Liver (tissue), 9 donors: ENCODE data around the gene UBXN4. TPM values are rescaled to one million over a fixed set of nuclear protein-coding genes. Genes with fewer than 3 reads are reported as not detected.

Experiments
- DNase-seq: peaks from one replicate; pipeline ENCODE4 v3.0.0-alpha.2; 2017; ENCODE audit warnings: low spot score
- H3K27ac ChIP-seq, 2 donors: one replicate each; pipeline ENCODE4 v1.7.0; 2013; ENCODE audit warnings: inconsistent platforms in 2 of 2, low read length in 2 of 2, control low read depth in 1 of 2, low read depth in 1 of 2, mild to moderate bottlenecking in 1 of 2
- H3K27me3 ChIP-seq, 4 donors: one replicate each; pipeline versions ENCODE4 v1.6.1 to v1.7.0; 2013; ENCODE audit warnings: low read length in 3 of 4, inconsistent platforms in 1 of 4, mild to moderate bottlenecking in 1 of 4, moderate library complexity in 1 of 4; ENCODE audit not compliant: control insufficient read depth in 4 of 4, insufficient read depth in 4 of 4
- H3K36me3 ChIP-seq, 4 donors: one replicate each; pipeline versions ENCODE4 v1.6.1 to v1.7.0; 2013; ENCODE audit warnings: low read length in 3 of 4, mild to moderate bottlenecking in 3 of 4, low read depth in 1 of 4, moderate library complexity in 1 of 4; ENCODE audit not compliant: control insufficient read depth in 4 of 4, insufficient read depth in 3 of 4
- H3K4me1 ChIP-seq, 4 donors: one replicate each; pipeline versions ENCODE4 v1.6.1 to v1.7.0; 2013; ENCODE audit warnings: low read length in 3 of 4, mild to moderate bottlenecking in 3 of 4, moderate library complexity in 1 of 4; ENCODE audit not compliant: control insufficient read depth in 4 of 4, insufficient read depth in 4 of 4
- H3K4me3 ChIP-seq, 3 donors: one replicate each; pipeline versions ENCODE4 v1.6.1 to v1.7.0; 2013; ENCODE audit warnings: low read length in 3 of 3, control low read depth in 1 of 3, low read depth in 1 of 3, mild to moderate bottlenecking in 1 of 3
- H3K9ac ChIP-seq, 2 donors: one replicate each; pipeline ENCODE4 v1.7.0; 2013; ENCODE audit warnings: low read length in 2 of 2, mild to moderate bottlenecking in 2 of 2, moderate library complexity in 2 of 2, control low read depth in 1 of 2, low read depth in 1 of 2
- H3K9me3 ChIP-seq, 4 donors: one replicate each; pipeline versions ENCODE4 v1.6.1 to v1.7.0; 2013; ENCODE audit warnings: low read length in 3 of 4; ENCODE audit not compliant: control insufficient read depth in 4 of 4
- ATF3 ChIP-seq: IDR thresholded peaks from 2 replicates; pipeline ENCODE4 v1.6.1; 2016; ENCODE audit warnings: antibody characterized with exemption
- CTCF ChIP-seq: fragments of 150-350 bp; IDR thresholded peaks from 2 replicates; pipeline ENCODE4 v1.5.1; 2017; ENCODE audit warnings: improper control_type of control experiment, low read depth, low read length; ENCODE audit not compliant: missing input control
- FOXA1 ChIP-seq: IDR thresholded peaks from 2 replicates; pipeline ENCODE4 v1.6.1; 2016; ENCODE audit warnings: antibody characterized with exemption
- GABPA ChIP-seq, 2 donors: IDR thresholded peaks in 1 of 2; conservative IDR thresholded peaks in 1 of 2; 2 replicates each; pipeline ENCODE4 v1.6.1; 2016; ENCODE audit warnings: antibody characterized with exemption in 2 of 2, mild to moderate bottlenecking in 1 of 2, moderate library complexity in 1 of 2
- HNF4A ChIP-seq, 2 donors: conservative IDR thresholded peaks; 2 replicates each; pipeline ENCODE4 v1.6.1; 2016; ENCODE audit warnings: antibody characterized with exemption in 2 of 2, mild to moderate bottlenecking in 2 of 2
- JUND ChIP-seq, 2 donors: IDR thresholded peaks; 2 replicates each; pipeline ENCODE4 v1.6.1; 2016; ENCODE audit warnings: antibody characterized with exemption in 2 of 2
- MAX ChIP-seq: IDR thresholded peaks from 2 replicates; pipeline ENCODE4 v1.6.1; 2016; ENCODE audit warnings: antibody characterized with exemption
- RAD21 ChIP-seq, 2 donors: IDR thresholded peaks; 2 replicates each; pipeline ENCODE4 v1.6.1; 2016; ENCODE audit warnings: antibody characterized with exemption in 2 of 2, mild to moderate bottlenecking in 2 of 2
- REST ChIP-seq: IDR thresholded peaks from 2 replicates; pipeline ENCODE4 v1.6.1; 2016; ENCODE audit warnings: antibody characterized with exemption, mild to moderate bottlenecking
- RXRA ChIP-seq, 2 donors: IDR thresholded peaks; 2 replicates each; pipeline ENCODE4 v1.6.1; 2017 to 2018; ENCODE audit warnings: antibody characterized with exemption in 2 of 2, mild to moderate bottlenecking in 1 of 2
- SP1 ChIP-seq: IDR thresholded peaks from 2 replicates; pipeline ENCODE4 v1.6.1; 2018; ENCODE audit warnings: antibody characterized with exemption, mild to moderate bottlenecking
- TAF1 ChIP-seq: conservative IDR thresholded peaks from 2 replicates; pipeline ENCODE4 v1.6.1; 2016; ENCODE audit warnings: antibody characterized with exemption, mild to moderate bottlenecking
- YY1 ChIP-seq: IDR thresholded peaks from 2 replicates; pipeline ENCODE4 v1.6.1; 2016; ENCODE audit warnings: antibody characterized with exemption, mild to moderate bottlenecking
- WGBS: extraction: QIAGEN DNeasy Blood & Tissue Kit; methylation state at CpG from one replicate; pipeline ENCODE4 v1.1.7; 2013; 5-methylcytosine and 5-hydroxymethylcytosine counted together
- polyA plus RNA-seq, 2 donors: library from polyadenylated mRNA; stranded (reverse) in 1 of 2; unstranded in 1 of 2; fragments of 200-250 nt in 1 of 2; fragments of >200 nt in 1 of 2; fragmentation: Nextera tagmentation in 1 of 2; extraction: Ambion mirVana in 1 of 2; gene quantifications; one replicate each; pipeline versions ENCODE4 v1.2.1 to v1.2.3, GENCODE V29; 2013 to 2015
- total RNA-seq, 2 donors: library from RNA; depleted of rRNA; stranded (reverse); fragments of >200 nt; gene quantifications; one replicate each; pipeline ENCODE4 v1.2.3, GENCODE V29; 2014
- TF ChIP-seq, protein P1 (sequence below): IDR thresholded peaks from 2 replicates; pipeline ENCODE4 v1.6.1; 2016; ENCODE audit warnings: antibody characterized with exemption
- donor health status: healthy.
- donor health status: healthy.
- donor health status: healthy.
- donor health status: healthy.
- donor health status: healthy.

UBXN4 gene
- total RNA-seq = 10 to 100 TPM; 50.9 to 83.9 TPM
- polyA plus RNA-seq = 100 to 1,000 TPM in 1 of 2 donors, 10 to 100 TPM in 1; 46.5 to 172 TPM

GRCh38 chr2:135741395-135742324, at the start of gene UBXN4:
TSS of gene UBXN4 (plus strand) at chr2:135741855. CDS start at chr2:135741930, 75 bp downstream.
- under 1% methylated on average over 93 of the region's 93 CpGs for WGBS
- H3K27me3 ChIP-seq = no peaks in the 10 kb centered on the region
- H3K4me1 ChIP-seq = peaks cover 0 to 21% (median 5%) of the 10 kb centered on the region in 4 donors

More at GRCh38 chr2:135741395-135742324, at the start of gene UBXN4:
- H3K9ac ChIP-seq = peak within 1 kb of the TSS; percentile 89 to 98
- H3K36me3 ChIP-seq = no peaks in the 10 kb centered on the region
- H3K9me3 ChIP-seq = no peaks in the 10 kb centered on the region
- peak; percentile 93 for DNase-seq
- peak within 1 kb of the TSS; percentile 69 to 100 (median 95) for H3K4me3 ChIP-seq
- TF ChIP-seq SP1 (peak; percentile 61), TAF1 (no peak), RXRA (IDR thresholded peaks at IDR 0.05) (peak; percentile 17 to 35), HNF4A (conservative IDR thresholded peaks at IDR 0.05) (peak in 1 of 2 donors; percentile 13), MAX (no peak), REST (peak; percentile 88), JUND (IDR thresholded peaks at IDR 0.05) (peak; percentile 93 to 97), ATF3 (peak; percentile 85), FOXA1 (peak; percentile 41), YY1 (peak; percentile 97), GABPA (IDR thresholded peaks at IDR 0.05 in 1 of 2, conservative IDR thresholded peaks at IDR 0.05 in 1 of 2) (peak in 1 of 2 donors; percentile 83), CTCF (peak; percentile 40), RAD21 (IDR thresholded peaks at IDR 0.05) (no peak)
- TF ChIP-seq, protein P1, sequence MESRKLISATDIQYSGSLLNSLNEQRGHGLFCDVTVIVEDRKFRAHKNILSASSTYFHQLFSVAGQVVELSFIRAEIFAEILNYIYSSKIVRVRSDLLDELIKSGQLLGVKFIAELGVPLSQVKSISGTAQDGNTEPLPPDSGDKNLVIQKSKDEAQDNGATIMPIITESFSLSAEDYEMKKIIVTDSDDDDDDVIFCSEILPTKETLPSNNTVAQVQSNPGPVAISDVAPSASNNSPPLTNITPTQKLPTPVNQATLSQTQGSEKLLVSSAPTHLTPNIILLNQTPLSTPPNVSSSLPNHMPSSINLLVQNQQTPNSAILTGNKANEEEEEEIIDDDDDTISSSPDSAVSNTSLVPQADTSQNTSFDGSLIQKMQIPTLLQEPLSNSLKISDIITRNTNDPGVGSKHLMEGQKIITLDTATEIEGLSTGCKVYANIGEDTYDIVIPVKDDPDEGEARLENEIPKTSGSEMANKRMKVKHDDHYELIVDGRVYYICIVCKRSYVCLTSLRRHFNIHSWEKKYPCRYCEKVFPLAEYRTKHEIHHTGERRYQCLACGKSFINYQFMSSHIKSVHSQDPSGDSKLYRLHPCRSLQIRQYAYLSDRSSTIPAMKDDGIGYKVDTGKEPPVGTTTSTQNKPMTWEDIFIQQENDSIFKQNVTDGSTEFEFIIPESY = peak; percentile 94
- peak within 1 kb of the TSS; percentile 94 to 99 for H3K27ac ChIP-seq
